Large intestine (tissue), 3 donors: ENCODE results near the gene SLC25A29. TPM values are rescaled to one million over a fixed set of nuclear protein-coding genes. Genes with fewer than 3 reads are reported as not detected.
"Not testable (repeated sequence)": the region's sequence is repeated elsewhere in the genome, so short reads cannot be mapped to it uniquely, and the experiment has no call there.

Experiments
- DNase-seq, 2 donors: peaks; one replicate each; pipeline versions ENCODE4 v3.0.0 to v3.0.0-alpha.2; 2013
- H3K27ac ChIP-seq: one replicate; pipeline ENCODE4 v1.5.1; 2013; ENCODE audit warnings: low read length
- H3K27me3 ChIP-seq: 2 replicates; pipeline ENCODE4 v1.6.1; 2013; ENCODE audit warnings: low read length; ENCODE audit not compliant: control insufficient read depth, insufficient read depth
- H3K36me3 ChIP-seq: 2 replicates; pipeline ENCODE4 v1.6.1; 2013; ENCODE audit warnings: low read length; ENCODE audit not compliant: control insufficient read depth, insufficient read depth
- H3K4me1 ChIP-seq: one replicate; pipeline ENCODE4 v1.6.1; 2013; ENCODE audit warnings: low read length; ENCODE audit not compliant: control insufficient read depth, insufficient read depth
- H3K4me3 ChIP-seq: one replicate; pipeline ENCODE4 v1.5.1; 2013; ENCODE audit warnings: low read length
- H3K9me3 ChIP-seq: one replicate; pipeline ENCODE4 v1.6.1; 2013; ENCODE audit warnings: mild to moderate bottlenecking, low read depth, low read length, moderate library complexity; ENCODE audit not compliant: control insufficient read depth
- WGBS: methylation state at CpG from one replicate; pipeline ENCODE4 v1.1.5; 2013; ENCODE audit warnings: low lambda C conversion rate; ENCODE audit not compliant: insufficient coverage; 5-methylcytosine and 5-hydroxymethylcytosine counted together
- polyA plus RNA-seq: library from polyadenylated mRNA; unstranded; fragments of 120-200 nt; gene quantifications from one replicate; pipeline ENCODE4 v1.2.1, GENCODE V29; 2013

SLC25A29 gene
- polyA plus RNA-seq, 1 donor, result 37.5 TPM

DNA sequence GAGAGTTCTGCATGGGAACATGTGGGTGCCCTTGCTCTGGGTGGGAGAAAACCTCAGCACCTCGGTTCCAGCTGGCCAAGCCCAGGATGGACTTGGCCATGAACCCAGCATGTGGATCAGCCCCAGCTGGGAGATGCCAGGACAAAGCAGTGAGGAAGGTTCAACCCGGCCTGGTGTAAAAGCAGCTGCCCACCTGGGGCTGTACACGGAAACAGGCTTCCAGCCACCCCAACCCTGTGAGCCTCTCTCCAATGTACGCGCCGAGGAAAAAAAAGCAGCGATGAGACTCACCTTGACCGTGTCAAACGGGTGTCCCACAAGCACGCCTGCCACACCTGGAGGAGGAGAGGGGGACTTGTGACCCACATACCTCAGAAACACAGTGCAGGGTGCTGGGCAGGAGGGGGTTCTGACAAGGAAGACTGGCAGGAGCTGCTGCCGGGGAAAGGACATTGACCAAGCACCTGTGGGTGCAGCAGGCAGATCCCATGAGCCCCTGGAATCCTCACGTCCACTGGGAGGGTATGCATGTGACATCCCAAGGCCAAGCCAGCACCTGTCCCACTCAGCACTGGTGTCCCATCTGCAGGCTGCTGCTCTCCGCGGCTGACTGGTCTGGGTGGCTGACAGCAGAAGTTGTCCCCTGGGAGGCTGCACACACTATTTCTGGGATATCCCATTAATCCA is 7.5 kb downstream of the SLC25A29 start:
- no CpG with 5 or more reads among the region's 14 CpGs for WGBS
- H3K36me3 ChIP-seq, result peaks cover 3% of the 10 kb centered on the region
- no peak overlapping the region for H3K27ac ChIP-seq
- no peak for DNase-seq
- no peaks in the 10 kb centered on the region for H3K27me3 ChIP-seq
- no peaks in the 10 kb centered on the region for H3K4me1 ChIP-seq
- no peaks in the 10 kb centered on the region for H3K9me3 ChIP-seq
- H3K4me3 ChIP-seq, result no peak overlapping the region

DNA sequence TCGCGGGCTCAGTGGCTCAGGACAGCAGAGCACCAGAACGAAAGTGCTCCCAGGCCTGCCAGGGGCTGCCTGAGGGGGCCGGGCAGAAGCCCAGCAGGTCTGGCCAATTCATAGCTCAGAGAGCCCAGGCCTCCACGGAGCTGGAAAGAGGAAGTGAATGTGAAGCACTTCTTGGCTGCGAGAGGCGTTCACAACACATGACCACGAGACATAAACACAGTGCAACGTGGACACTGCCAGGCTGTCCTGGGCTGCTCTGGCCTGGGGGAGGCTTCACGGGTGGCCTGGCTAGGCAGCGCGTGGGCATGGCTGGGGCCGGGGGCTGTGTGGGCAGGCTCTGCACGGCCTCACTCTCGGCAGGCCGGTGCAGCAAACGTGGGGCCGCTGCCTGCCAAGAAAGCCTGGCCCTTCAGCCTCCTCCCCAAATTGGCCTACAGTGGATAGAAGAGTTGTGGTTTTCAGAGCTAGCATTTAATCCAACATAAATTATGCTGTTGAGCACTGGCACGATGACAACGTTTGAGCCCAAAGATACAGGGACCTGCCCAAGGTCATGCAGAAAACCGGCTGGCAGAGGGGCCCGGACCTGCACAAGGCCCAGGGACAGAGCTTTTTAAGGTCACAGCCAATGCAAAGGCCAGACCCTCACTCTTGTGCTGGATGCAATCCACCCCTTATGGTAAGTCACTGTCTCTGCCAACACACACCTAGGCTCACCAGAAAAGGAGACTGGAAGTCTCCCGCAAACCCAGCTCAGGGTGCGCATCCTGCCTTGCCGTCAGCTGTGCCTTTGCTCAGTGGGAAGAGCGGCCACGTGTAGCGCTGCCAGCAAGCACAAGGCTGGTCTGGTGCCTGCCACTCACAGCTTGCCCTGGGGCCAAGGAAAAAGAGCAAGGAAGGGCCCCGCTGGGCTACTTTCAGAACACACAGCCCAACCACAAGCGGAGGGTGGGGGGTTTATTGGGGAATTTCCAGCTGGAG is 8.6 kb downstream of the SLC25A29 start:
- Histone ChIP-seq H3K27ac (no peak overlapping the region), H3K4me3 (no peak overlapping the region), H3K36me3 (peaks cover 3% of the 10 kb centered on the region), H3K27me3 (no peaks in the 10 kb centered on the region), H3K4me1 (no peaks in the 10 kb centered on the region), H3K9me3 (peaks cover 2% of the 10 kb centered on the region)
- WGBS, result no CpG with 5 or more reads among the region's 30 CpGs
- DNase-seq, result peak in 1 of 2 donors; percentile 37

DNA sequence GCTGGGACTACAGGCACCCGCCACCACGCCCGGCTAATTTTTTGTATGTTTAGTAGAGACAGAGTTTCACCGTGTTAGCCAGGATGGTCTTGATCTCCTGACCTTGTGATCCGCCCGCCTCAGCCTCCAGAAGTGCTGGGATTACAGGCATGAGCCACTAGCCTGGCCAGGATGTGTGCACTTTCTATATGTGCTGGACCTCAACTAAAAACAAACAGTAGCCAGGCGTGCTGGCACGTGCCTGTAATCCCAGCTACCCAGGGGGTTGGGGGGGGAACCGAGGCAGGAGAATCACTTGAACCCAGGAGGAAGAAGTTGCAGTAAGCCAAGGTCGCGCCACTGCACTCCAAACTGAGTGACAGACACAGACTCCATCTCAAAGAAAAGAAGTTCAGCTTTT is 9.5 kb downstream of the SLC25A29 start:
- H3K9me3 ChIP-seq, H3K4me3 ChIP-seq, H3K4me1 ChIP-seq, DNase-seq, H3K27ac ChIP-seq, H3K36me3 ChIP-seq, H3K27me3 ChIP-seq: not testable (repeated sequence)
- 92% methylated on average over 2 of the region's 11 CpGs for WGBS

DNA sequence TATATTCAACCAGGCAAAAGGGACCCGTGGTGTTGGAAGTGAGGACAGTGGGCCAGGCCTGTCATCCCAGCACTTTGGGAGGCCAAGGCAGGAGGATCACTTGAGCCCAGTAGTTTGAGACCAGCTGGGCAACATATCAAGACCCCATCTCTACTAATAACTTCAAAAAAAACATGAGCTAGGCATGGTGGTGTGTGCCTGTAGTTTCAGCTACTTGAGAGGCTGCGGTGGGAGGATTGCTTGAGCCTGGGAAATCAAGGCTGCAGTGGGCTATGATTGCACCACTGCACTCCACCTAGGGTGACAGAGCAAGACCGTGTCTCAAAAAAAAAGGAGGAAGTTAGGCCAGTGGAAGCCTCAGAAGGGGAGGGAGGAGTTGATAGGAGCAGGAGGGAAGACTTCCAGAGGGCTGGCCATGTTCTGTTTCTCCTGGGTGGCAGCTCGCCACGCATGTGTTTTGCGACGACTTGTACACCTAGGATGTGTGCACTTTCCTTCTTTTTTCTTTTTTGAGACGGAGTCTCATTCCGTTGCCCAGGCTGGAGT is 10.1 kb downstream of the SLC25A29 start:
- no peaks in the 10 kb centered on the region for H3K27me3 ChIP-seq
- H3K4me3 ChIP-seq, result no peak overlapping the region
- 100% methylated on average over 1 of the region's 9 CpGs for WGBS
- H3K36me3 ChIP-seq, result peaks cover 9% of the 10 kb centered on the region
- H3K4me1 ChIP-seq, result peaks cover 2% of the 10 kb centered on the region
- no peak overlapping the region for H3K27ac ChIP-seq
- no peak for DNase-seq
- peaks cover 2% of the 10 kb centered on the region for H3K9me3 ChIP-seq

DNA sequence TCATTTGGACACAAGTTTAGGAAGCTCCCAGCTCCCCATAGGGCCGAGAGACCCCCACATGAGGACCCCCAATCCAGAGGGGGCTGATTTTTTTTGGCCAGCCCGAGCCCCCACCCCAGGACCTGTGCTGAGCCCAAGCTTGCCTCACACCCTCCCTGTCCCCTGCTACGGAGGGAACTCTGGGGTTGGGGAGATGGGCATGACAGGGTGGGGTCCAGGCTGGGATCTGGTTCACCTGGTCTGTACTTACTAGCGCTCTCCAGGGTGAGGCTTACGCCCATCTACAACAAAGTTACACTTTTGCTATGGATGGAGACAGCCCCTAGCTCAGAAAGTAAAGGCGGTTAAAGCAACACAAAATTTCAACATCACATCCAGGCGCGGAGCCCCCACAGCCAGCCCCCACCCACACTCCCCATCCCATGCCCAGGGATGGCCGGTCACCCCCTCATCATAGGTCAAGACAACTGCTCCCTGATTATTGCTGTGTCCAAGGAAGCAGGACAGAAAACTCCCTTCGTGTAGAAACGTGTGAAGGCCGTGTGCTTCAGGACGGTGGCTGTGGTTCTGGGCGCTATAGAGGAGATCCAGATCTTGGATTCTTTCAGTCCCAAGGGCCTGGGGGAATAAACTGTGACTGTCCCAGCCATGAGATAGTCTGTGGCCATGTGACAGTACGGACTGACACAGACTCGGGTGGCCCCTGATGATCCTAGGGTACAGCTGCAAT is 10.7 kb downstream of the SLC25A29 start:
- WGBS, result no CpG with 5 or more reads among the region's 16 CpGs
- peaks cover 10% of the 10 kb centered on the region for H3K36me3 ChIP-seq
- no peak overlapping the region for H3K4me3 ChIP-seq
- H3K9me3 ChIP-seq, result peaks cover 2% of the 10 kb centered on the region
- H3K27ac ChIP-seq, result no peak overlapping the region
- no peak for DNase-seq
- H3K27me3 ChIP-seq, result no peaks in the 10 kb centered on the region
- peaks cover 8% of the 10 kb centered on the region for H3K4me1 ChIP-seq

DNA sequence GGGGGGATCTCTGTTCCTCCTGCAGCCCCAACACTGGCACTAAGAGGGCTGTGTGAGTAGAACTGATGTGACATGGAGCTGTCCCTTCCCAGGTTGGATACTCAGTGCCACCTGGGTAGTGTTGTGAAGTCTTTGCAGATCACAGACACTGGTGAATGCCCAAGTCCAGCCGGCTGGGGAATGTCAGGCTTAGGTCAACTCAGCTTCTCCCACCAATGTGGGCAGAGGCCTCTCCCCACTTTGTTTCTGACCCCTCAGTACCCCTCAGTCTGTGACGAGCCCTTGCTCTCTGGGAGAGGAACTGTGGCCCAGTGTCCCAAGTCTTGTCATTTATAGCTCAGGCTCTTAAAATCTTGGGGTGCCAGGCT is 11.3 kb downstream of the SLC25A29 start:
- Histone ChIP-seq H3K27ac (no peak overlapping the region), H3K27me3 (no peaks in the 10 kb centered on the region), H3K9me3 (peaks cover 2% of the 10 kb centered on the region), H3K4me1 (peaks cover 14% of the 10 kb centered on the region), H3K4me3 (no peak overlapping the region), H3K36me3 (peaks cover 10% of the 10 kb centered on the region)
- no peak for DNase-seq
- WGBS, result no CpG with 5 or more reads among the region's 2 CpGs

DNA sequence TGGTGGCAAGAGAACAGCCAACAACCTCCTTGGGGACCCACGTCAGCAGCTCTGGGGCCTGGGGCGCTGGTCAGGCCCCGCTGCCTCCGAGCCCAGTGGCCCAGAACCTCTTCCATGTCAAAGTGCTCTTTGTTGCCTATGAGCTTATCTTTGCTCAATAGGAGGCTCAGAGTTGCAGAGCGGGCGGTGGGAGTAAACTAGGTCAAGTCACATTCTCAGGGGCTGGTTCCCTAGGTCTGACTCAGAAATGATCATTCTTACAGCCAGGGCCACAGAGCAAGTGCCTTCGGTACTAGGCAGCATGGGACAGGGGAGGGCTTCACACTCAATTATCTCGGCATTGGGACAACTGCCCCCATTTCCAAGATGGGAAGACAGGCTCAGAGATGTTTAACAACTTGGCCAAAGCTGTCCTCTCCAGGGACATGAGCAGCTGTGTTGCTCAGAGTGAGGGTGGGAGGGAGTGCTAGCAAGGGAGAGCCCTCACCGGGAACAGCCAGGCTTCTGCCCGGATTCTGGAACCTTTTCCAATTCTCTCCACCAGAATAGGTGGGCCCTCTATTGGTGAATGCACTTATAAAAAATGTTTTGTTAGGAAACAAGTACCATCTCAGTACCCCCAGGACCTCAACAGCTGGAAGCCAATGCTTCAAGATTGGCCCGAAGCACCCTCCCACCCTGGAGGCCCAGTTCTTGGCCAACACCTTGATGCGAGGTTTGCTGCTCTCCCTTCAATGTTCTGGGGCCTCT is 11.9 kb downstream of the SLC25A29 start:
- no peak overlapping the region for H3K27ac ChIP-seq
- peaks cover 2% of the 10 kb centered on the region for H3K9me3 ChIP-seq
- peaks cover 16% of the 10 kb centered on the region for H3K4me1 ChIP-seq
- DNase-seq, result no peak
- no peaks in the 10 kb centered on the region for H3K27me3 ChIP-seq
- no CpG with 5 or more reads among the region's 12 CpGs for WGBS
- H3K36me3 ChIP-seq, result peaks cover 10% of the 10 kb centered on the region
- no peak overlapping the region for H3K4me3 ChIP-seq

DNA sequence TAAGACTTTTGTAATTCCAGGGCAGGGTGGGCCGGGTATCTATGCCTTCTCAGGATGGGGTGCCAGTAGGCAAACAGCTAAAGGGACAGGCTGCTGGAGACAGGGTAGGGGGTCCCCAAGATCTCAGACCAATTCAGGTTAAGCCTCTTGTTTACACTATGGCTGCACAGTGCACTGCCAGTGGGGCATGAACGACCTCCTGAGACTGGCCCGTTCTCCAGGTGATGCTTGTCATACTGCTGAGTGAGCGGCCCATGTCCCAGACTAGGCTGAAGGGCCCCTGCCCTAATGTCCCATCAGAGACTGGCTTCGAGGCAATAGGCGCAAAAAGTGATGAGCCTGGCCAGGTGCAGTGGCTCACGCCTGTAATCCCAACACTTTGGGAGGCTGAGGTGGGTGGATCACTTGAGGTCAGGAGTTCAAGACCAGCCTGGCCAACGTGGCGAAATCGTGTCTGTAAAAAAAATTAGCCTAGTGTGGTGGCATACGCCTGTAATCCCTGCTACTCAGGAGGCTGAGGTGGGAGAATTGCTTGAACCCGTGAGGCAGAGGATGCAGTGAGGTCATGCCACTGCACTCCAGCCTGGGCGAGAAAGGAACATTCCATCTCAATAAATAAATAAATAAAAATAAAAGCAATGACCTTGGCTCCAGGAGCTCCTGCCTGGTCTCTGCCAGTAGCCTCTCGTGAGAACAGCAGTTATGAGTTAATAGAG is 12.6 kb downstream of the SLC25A29 start:
- H3K4me3 ChIP-seq, result no peak overlapping the region
- peaks cover 9% of the 10 kb centered on the region for H3K36me3 ChIP-seq
- DNase-seq, result no peak
- no peaks in the 10 kb centered on the region for H3K27me3 ChIP-seq
- H3K27ac ChIP-seq, result no peak overlapping the region
- H3K9me3 ChIP-seq, result peaks cover 2% of the 10 kb centered on the region
- no CpG with 5 or more reads among the region's 14 CpGs for WGBS
- peaks cover 16% of the 10 kb centered on the region for H3K4me1 ChIP-seq

DNA sequence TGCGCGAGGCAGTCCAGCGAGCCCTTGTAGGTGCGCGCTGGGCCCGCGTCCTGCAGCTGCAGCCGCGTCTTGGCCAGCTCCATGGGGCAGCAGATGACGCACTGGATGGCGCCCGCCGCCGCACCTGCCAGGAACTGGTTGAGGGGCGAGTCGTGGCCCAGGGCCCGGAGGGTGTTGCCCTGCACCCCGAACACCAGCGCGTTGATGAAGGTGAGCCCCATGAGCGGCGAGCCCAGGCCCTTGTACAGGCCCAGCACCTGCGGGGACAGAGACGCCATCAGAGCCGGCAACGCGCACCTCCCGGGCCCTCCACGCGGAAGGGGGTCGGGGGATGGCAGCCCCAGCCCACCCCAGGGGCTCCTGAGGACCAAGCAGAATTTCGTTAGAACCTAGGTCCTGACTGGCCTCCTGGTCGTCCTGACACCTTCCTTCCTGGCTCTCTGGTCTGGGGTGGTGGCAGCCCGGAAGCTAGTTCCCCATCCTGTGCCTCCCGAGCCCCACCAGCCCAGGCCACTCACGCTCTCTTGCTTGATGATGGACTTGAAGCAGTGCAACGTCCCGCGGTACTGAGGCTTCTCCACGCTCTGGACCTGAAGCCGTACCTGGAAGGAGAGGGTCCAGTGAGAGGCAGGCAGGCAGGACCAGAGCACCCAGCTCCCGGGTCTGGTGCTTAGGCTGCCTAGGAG is 13.3 kb downstream of the SLC25A29 start:
- Histone ChIP-seq H3K4me1 (peaks cover 16% of the 10 kb centered on the region), H3K9me3 (peaks cover 2% of the 10 kb centered on the region), H3K27me3 (no peaks in the 10 kb centered on the region), H3K36me3 (peaks cover 7% of the 10 kb centered on the region), H3K4me3 (no peak overlapping the region), H3K27ac (no peak overlapping the region)
- no CpG with 5 or more reads among the region's 42 CpGs for WGBS
- no peak for DNase-seq
